ENCODE results near the gene FAM3C.
"Not testable (repeated sequence)": the region's sequence is repeated elsewhere in the genome, so short reads cannot be mapped to it uniquely, and the experiment has no call there.

FAM3C gene, protein sequence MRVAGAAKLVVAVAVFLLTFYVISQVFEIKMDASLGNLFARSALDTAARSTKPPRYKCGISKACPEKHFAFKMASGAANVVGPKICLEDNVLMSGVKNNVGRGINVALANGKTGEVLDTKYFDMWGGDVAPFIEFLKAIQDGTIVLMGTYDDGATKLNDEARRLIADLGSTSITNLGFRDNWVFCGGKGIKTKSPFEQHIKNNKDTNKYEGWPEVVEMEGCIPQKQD

DNA sequence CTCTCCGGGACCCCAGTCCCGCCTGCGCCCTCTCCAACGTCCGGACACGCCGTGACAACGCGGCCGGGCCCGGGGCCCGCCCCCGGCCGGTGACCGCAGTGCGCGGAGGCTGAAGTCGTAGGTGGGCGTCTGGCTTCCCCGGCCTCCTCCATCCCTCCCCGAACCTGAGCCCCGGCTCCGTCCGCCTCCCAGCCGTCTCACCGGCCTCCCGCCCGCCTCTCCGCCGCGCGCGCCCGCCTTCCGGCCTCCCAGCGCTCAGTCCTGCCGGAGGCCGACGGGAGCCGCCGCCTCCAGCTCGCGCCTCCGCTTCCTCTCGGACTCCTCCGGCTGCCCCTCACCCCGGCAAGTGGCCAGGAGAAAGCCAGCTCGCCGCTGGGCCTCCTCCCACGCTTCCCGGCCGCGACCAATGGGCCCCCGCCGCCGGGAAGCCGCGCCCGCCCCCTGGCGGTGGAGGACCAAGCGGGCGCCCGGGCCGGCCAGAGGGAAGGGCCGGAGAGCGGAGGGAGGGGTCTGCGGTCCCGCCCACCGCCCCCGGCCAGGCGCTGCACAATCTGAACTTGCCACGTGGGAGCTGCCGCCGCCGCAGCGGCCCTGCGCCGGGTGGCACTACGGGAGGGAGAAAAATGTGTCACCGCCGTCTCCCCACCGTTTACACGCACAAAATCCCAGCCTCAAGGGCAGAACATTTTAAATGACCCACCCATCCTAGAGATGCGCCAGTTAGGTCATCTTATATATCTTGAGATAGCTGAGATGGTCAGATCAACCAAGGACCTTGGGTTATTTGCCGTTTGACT, at the start of gene FAM3C:
TSS of gene FAM3C (minus strand) at position 348 of the 797 bp plus-strand sequence. CDS start 13,339 bp downstream, outside the sequence.
- peak; percentile 83 for DNase-seq

DNA sequence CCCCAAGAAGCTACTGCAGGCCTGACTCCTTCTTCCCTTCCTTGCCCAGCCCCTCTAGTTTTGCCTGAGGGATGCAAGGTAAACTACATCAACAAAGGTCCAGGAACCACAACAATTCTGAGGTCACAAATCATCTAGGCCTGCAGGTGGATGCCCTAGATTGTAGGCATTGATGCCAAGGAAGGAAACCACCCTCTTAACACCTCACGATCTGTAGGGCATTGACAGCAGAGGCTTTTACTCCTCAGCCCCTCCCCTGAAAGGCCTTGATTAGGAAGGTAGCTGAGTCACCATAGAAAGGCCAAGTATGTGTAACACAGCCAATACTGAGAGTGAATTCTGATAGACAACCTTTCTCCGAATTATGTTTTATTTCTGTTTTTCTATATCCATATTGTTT, 46.7 kb upstream of the FAM3C start:
- peak; percentile 62 for DNase-seq

DNA sequence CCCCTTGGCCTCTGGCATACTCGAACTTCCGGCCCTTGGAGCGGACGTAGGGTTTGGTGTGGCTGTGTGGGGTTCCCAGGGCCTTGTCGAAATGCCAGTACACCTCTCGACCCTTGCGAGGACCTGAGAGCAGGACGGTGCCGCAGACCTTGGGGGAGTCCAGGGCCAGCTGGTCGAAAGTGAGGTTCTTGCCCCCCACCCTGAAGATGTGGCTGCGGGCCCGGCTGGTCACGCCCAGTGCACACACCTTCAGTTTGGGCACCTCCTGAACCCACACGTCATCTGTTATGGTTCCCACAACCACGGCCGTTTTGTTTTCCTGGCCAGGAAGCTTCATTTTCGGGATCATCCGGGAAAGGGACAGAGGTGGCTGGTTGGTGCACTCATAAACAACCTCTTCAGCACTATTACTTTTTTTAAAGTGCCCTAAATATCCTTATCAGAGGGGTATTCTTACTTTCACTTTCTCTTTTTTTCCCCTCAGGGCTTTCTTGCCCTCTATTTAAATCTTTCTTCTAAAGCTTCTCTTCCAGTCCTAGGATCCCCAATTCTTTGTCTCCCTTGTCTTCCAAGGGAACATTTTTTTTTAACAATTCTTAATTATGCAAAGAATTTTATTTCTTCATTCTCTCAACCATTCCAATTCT, 44.9 kb upstream of the FAM3C start:
- DNase-seq: peak; percentile 13

DNA sequence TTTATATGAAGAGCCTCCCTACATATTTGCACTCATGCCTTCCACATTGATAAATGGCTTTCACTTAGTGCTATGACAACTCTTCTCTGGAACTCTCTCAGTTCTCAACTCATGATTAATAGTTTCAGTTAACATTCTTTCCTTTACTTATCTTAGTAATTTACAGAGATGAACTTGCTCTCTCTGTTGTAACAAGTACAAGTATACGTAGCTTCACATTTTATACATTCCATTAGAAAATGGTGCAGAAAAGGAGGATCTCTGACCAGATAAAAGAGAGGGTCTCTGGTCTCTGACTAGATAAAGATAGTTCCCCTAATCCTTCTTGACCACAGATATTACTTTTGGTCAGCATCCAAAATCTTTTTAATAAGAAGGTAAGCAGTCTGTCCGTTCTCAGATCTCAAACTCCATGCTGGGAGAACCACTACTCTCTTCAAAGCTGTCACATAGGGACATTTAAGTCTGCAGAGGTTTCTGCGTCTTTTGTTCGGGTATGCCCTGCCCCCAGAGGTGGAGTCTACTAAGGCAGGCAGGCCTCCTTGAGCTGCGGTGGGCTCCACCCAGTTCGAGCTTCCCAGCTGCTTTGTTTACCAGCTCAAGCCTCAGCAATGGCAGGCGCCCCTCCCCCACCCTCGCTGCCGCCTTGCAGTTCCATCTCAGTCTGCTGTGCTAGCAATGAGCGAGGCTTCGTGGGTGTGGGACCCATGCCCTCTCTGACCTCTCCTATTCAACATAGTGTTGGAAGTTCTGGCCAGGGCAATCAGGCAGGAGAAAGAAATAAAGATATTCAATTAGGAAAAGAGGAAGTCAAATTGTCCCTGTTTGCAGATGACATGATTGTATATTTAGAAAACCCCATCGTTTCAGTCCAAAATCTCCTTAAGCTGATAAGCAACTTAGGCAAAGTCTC, 42.2 kb upstream of the FAM3C start:
- peak; percentile 87 for DNase-seq

DNA sequence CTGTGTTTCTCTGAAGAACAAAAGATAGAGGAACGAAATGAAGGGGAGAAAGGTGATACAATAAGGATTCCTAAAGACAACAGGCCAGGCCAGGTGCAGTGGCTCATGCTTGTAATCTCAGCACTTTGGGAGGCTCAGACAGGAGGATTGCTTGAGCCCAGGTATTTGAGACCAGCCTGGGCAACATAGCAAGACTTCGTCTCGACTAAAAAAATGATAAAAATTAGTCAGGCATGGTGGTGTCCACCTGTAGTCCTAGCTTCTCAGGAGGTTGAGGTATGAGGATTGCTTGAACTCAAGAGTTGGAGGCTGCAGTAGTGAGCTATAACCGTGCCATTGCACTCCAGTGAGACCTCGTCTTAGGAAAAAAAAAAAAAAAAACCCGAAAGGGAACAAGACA, 41.4 kb upstream of the FAM3C start:
- no peak for DNase-seq

DNA sequence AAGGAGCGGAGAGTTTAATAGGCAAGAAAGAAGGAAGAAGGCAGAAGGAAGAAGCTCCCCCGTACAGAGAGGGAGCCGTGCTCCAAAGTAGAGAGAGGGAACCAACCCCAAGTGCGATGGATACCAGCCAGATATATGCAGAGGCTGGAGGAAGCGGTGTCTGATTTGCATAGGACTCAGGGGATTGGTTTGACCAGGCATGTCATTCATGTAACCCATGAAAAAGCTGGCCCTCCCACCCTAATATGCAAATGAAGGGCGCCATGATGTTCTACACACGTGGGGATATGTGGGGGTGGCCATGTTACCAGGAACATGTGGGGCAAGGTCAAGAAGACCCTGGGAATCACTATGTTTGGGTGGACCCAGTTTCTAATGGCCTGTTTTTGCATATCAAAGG, 40.6 kb upstream of the FAM3C start:
- no peak for DNase-seq

DNA sequence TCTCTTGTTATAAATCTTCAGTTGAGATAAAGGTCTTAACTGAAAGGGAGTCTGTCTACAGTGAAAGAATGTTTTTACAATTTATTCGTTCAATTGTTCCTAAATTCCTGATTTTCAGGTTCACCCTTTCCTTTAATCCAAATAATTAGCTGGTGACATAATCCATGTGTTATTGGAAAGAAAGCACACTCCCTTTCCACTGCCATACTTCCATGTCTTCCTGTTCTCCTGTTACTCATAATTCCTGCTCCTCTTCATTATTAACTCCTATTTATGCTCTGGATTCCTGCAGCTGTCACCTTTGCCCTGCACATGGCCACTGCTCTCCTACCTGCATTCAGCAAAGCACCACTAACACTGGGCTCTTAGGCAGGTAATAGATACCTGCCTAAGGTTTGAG, 40.0 kb upstream of the FAM3C start:
- DNase-seq: no peak

DNA sequence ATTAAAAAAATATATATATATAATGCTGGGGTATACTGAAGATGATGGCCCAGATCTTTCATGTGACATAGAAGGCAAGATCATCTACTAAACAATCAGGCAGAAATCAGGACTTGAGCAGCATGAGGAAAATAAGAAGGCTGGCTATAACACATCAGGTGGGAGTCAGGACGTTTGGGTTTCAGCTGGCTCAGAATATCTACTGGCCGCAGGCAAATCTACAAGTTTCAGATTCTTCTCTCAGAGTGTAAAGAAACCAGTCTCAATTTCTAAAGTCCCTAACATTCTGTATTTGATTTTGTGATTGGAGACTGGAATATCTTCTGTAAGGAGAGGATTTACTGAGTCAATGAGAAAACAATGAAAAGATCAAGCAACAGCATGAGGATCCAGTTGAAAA, 37.7 kb upstream of the FAM3C start:
- no peak for DNase-seq

DNA sequence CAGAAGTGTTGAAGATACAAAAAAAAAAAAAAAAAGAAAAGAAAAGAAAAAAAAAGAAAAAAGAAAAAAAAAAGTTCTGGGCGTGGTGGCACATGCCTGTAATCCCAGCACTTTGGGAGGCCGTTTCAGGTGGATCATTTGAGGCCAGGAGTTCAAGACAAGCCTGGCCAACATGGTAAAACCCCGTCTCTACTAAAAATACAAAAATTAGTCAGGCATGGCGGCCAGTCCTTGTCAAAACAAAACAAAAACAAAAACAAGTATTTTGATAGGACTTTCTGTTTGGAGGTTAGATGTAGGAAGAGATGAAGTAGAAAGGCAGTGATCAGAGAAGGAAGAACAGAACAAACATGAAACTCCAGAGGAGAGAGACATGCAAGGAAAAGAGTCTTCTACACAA, 36.4 kb upstream of the FAM3C start:
- not testable (repeated sequence) for DNase-seq

DNA sequence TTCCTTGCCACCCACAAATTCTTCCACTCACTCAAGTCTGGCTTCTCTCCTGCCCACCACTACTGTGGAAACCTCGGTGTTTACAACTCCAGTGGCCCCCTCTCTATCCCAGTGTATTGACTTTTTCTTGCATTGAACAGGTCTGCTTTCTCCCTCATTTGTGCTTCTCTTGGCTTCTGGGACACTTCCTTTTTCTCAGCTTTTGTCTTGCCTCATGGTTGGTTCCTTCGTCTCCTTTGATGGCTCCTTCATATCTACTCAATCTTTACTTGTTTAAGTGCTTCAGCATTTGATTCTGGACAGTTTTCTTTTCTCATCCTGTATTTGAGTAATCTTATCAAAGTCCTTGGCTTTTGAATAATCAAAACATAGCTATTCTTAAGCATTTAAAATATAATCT, 35.9 kb upstream of the FAM3C start:
- no peak for DNase-seq

DNA sequence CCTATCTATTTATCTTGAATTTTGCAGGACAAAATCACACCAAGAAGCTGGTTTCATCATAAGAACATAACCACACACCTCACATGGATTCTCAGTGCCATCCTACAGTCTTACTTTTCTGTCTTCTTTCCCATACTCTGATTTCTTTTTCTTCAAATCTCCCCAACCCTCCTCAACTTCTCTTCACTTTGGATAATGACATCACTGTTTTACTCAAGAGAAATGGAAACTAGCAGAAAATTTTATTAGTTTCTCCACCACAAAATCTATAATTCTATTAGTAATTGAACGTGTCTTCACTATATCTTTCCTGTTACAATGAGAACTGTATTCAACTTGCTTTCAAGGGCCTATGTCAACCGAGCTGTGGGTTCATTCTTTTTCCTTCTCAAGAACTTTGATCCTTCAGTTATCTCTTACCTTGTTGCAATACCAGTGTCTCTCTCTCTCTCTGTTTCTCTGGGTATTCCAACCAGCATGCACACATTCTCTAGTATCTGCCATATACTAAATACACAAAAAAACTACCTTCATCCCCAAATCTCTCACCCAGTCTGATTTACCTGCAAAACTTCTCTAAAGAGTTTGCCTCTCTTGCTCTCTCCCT, 35.4 kb upstream of the FAM3C start:
- no peak for DNase-seq

DNA sequence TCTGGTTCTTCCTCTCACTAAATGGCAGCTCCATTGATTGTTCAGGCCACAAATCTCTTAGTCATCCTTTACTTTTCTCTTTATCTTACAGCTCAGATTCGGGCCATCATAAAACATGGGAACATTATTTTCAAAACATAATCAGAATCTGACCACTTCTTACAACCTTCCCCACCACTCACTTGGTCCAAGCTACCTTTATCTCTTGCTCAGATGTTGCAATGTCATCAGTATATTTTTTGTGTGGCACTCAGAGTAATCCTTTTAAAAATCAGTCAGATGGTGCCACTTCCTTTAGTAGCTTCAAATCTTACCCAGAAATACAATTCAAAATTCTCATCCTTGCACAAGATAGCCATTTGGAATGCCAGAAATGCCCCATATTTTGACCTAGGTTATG, 34.5 kb upstream of the FAM3C start:
- DNase-seq: no peak

DNA sequence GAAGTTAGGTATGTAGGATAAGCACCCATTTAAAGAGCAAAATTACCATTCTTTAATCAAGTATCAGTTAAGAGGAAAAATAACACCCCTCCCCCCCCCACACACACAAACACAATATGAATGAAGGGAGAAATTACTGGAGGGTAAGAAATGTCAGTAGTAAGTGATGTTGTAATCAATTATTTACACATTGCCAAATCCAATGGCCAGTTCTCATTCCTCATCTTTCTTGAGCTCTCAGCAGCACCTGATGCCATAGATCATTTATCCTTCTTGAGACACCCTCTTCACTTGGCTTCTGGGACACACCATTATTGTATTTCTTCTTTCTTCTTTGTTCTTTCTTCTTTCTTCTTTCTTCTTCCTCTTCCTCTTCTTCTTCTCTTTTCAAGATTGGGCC, 33.7 kb upstream of the FAM3C start:
- no peak for DNase-seq

DNA sequence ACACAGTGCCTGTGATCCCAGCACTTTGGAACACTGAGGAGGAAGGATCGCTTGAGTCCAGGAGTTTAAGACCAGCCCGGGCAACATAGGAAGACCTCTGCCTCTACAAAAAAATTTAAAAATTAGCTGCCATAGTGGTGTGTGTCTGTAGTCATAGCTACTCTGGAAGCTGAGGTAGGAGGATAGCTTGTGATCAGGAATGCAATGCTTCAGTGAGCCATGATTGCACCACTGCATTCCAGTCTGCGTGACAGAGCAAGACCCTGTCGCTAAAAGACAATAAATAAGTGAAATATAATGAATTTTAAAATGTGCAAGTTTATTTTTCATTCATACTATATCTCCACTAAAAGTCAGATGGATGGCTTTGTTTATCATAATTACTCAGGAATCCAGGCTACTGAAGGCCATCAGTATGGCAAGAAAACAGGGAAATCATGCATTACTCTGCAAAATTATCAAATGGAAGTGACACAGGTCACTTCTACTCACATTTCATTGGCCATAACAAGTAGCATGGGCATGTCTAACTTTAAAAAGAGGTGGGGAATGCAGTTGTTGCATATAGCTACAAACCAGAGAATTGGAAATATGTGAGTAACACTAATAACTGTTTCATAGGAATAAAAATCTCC, 32.9 kb upstream of the FAM3C start:
- DNase-seq: no peak

DNA sequence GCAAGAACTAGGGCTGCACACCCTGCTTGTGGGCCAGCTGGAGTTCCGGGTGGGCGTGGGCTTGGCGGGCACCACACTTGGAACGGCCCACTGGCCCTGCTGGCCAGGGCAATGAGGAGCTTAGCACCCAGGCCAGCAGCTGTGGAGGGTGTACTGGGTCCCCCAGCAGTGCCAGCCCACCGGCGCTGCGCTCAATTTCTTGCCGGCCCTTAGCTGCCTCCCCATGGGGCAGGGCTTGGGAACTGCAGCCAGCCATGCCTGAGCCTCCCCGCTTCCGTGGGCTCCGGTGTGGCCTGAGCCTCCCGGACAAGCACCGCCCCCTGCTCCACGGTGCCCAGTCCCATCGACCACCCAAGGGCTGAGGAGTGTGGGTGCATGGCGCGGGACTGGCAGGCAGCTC, 25.6 kb upstream of the FAM3C start:
- not testable (repeated sequence) for DNase-seq

DNA sequence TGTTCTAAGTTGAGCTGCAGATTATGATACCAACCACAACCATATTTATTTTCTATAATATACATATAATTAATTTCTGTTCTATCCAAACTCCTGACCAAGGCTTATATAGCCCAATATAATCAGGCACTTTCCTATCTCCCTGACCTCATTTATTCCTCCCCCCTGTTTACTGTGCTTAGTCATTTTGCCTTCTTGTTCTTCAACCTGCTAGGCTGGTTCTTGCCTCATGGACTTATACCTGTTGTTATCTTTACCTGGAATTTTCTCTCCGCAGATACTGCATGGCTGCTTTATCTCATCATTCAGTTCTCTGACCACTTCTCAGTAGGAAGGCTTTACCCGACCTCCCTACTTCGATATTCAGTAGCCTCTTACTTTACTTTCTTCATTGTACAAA, 24.9 kb upstream of the FAM3C start:
- no peak for DNase-seq

DNA sequence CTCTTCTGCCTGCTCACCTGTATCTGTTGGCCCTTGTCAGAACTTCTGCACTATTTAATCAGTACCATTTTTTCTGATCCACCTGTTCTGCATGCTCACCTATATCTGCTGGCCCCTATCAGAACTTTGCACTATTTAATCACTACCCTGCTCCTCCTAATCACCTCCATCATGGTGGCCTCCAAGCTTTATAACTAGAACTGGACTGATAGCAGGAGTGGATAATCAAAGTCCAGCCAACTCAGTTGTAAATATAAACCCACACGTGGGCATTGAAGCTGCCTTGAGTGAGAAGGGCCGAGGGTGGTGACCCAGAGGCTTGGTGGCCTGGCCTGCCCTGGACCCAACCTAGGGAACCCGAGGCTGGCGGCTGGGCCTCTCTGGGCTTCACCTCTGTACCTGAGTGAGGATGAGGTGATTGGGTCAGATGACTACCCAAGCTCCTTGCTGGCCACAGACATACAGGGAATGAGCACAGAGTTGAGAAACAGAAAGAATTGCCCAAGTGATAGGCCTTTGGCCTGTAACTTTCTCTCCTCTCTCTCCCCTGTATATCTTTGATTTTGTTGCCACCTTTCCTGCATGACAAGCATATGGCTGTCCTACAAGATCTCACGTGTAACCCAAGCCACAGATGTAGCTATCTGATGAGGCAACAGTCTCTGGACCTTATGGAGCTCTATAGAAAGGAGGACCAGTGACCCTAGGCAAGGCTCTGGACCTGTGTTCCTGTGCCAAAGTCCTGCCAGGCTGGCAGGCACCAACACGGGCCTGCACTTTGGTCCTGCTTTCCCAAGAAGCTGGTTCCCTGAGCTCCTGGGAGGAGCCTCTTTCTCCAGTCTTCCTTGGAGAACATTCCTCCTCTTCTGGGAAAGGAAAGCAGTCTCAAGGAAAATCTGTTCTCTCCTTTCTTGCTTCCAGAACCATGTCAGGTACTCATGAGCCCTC, 23.4 kb upstream of the FAM3C start:
- no peak for DNase-seq

DNA sequence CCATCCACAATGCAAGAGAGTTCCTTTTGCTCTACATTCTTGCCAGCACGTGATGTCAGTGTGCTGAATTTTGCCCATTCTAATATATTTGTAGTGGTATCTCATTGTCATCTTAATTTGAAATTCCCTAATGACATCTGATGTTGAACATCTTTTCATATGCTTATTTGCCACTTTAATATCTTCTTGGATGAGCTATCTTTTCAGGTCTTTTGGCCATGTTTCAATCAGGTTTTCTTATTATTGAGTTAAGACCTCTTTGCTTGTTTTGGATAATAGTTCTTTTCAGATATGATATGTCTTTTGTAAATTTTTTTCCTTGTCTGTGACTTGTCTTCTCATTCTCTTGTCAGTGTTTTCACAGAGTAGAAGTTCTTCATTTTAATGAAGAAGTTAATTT, 20.4 kb upstream of the FAM3C start:
- no peak for DNase-seq

DNA sequence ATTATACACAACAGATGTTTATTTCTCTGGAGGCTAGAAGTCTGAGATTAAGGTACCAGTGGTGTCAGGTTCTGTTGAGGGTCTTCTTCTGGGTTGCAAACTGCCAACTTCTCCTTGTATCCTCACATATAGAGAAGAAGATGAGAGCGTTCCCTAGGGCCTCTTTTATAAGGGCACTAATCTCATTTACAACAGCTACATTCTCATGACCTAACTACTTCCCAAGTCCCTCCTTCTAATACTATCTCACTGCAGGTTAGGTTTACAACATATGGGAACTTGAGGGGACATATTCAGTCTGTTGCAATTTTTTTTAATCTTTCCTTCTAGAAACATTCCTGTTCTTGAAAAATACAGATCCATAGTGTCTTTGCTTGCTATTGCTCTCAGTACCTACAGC, 18.3 kb upstream of the FAM3C start:
- no peak for DNase-seq

DNA sequence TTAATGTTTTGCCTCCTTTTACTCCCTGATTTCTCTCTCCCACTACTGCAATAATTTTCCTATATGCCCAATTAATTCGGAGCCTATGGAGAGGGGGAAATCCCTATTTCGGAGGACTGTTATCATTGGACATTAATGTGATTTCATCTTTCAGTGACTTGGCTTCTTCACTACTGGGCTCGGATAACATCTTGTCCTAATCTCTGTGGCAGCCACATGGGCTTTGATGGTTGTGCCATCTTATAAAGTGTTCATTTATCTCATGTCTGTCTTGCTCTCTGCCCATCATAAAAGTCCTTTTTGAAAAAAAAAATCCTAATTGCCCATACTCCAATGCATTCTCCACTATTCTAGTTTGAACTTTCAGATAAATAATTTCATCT, 15.5 kb upstream of the FAM3C start:
- DNase-seq: no peak

All from CD4-positive, alpha-beta T cell treated with Interleukin-17A for 1 hour (primary cell).